Measurements from ENCODE around the gene ZNF777.

Gene ZNF777

GRCh38 chr7:149474309-149475120 lies 13.7 kb upstream of the ZNF777 start:
- no peak overlapping the region for H3K27ac ChIP-seq
- TF ChIP-seq ZFX (IDR thresholded peaks at IDR 0.05) (no peak), CTCF (conservative IDR thresholded peaks at IDR 0.05) (no peak; the same call in 1 of the 2 replicates)

GRCh38 chr7:149473251-149473650 lies 12.4 kb upstream of the ZNF777 start:
- no peak overlapping the region for H3K27ac ChIP-seq
- TF ChIP-seq ZFX (IDR thresholded peaks at IDR 0.05) (no peak), CTCF (conservative IDR thresholded peaks at IDR 0.05) (no peak)

GRCh38 chr7:149471289-149471953 lies 10.6 kb upstream of the ZNF777 start:
- TF ChIP-seq CTCF (conservative IDR thresholded peaks at IDR 0.05) = no peak
- no peak for TF ChIP-seq ZFX (IDR thresholded peaks at IDR 0.05)
- no peak overlapping the region for H3K27ac ChIP-seq

- no peak overlapping the region for H3K27ac ChIP-seq
- TF ChIP-seq CTCF (conservative IDR thresholded peaks at IDR 0.05) (no peak), ZFX (IDR thresholded peaks at IDR 0.05) (no peak)
Observed at GRCh38 chr7:149469806-149470205, 8.9 kb upstream of the ZNF777 start.

- no peak overlapping the region for H3K27ac ChIP-seq
- no peak; the same call in 1 of the 2 replicates for TF ChIP-seq CTCF (conservative IDR thresholded peaks at IDR 0.05)
- no peak for TF ChIP-seq ZFX (IDR thresholded peaks at IDR 0.05)
Observed at GRCh38 chr7:149468208-149468607, 7.3 kb upstream of the ZNF777 start.

GRCh38 chr7:149467321-149467859 lies 6.5 kb upstream of the ZNF777 start:
- H3K27ac ChIP-seq = no peak overlapping the region
- TF ChIP-seq ZFX (IDR thresholded peaks at IDR 0.05) (no peak), CTCF (conservative IDR thresholded peaks at IDR 0.05) (no peak)

- TF ChIP-seq ZFX (IDR thresholded peaks at IDR 0.05) (no peak), CTCF (conservative IDR thresholded peaks at IDR 0.05) (no peak)
- no peak overlapping the region for H3K27ac ChIP-seq
Observed at GRCh38 chr7:149466364-149466763, 5.5 kb upstream of the ZNF777 start.

Measured in C4-2B (cell line).